Activated naive CD4-positive, alpha-beta T cell treated with anti-CD3 and anti-CD28 coated beads, Interleukin-2, amount 10 ng/mL, durations not matched to agents 7 days and 5 days (primary cell): ENCODE results near the gene FHIT.

ENCODE experiments used
- CTCF ChIA-PET: fragments of 350-600 bp; sonication (Branson Sonifier 250); formaldehyde crosslinking; loops from one replicate; lab custom pipeline; 2021; ENCODE audit warnings: antibody characterized with exemption; lab: Charles Lee
- DNase-seq: peaks from one replicate; pipeline ENCODE4 v3.0.0-alpha.2; 2020
- H3K27ac Mint-ChIP-seq: one replicate; pipeline ENCODE4 v1.8.0; 2021; ENCODE audit warnings: mild to moderate bottlenecking, moderate library complexity, mixed read lengths
- H3K27me3 Mint-ChIP-seq: one replicate; pipeline ENCODE4 v1.8.0; 2021; ENCODE audit warnings: mild to moderate bottlenecking, mixed read lengths
- H3K36me3 Mint-ChIP-seq: one replicate; pipeline ENCODE4 v1.8.0; 2021; ENCODE audit warnings: mixed read lengths
- H3K4me1 Mint-ChIP-seq: one replicate; pipeline ENCODE4 v1.8.0; 2021; ENCODE audit warnings: mixed read lengths
- H3K4me3 Mint-ChIP-seq: one replicate; pipeline ENCODE4 v1.8.0; 2021; ENCODE audit warnings: mild to moderate bottlenecking, moderate library complexity, mixed read lengths
- H3K9me3 Mint-ChIP-seq: one replicate; pipeline ENCODE4 v1.8.0; 2021; ENCODE audit warnings: mixed read lengths

The FHIT gene

GRCh38 chr3:59996056-59996455, 1255.2 kb downstream of the FHIT start:
- Mint-ChIP-seq H3K36me3 (peaks cover 88% of the 10 kb centered on the region), H3K27me3 (no peaks in the 10 kb centered on the region), H3K4me3 (no peak overlapping the region), H3K4me1 (peaks cover 88% of the 10 kb centered on the region), H3K9me3 (peaks cover 5% of the 10 kb centered on the region), H3K27ac (peak overlapping the region; percentile 28)
- DNase-seq = no peak
- CTCF ChIA-PET = interaction anchor here (1.3 kb wide), 1 partner anchor 14 kb away, joined by 5 read pairs; no protein-coding TSS in a partner anchor

- CTCF ChIA-PET = interaction anchor here (1.0 to 1.3 kb wide), 3 partner anchors 15 to 138 kb away, joined by 3 to 5 read pairs (median 4); no protein-coding TSS in a partner anchor
Measured at GRCh38 chr3:59995563-59995962, 1255.7 kb downstream of the FHIT start.

GRCh38 chr3:59994732-59995304, 1256.4 kb downstream of the FHIT start:
- Mint-ChIP-seq H3K4me3 (no peak overlapping the region), H3K27ac (peak overlapping the region; percentile 51), H3K36me3 (peaks cover 84% of the 10 kb centered on the region), H3K4me1 (peaks cover 85% of the 10 kb centered on the region), H3K27me3 (no peaks in the 10 kb centered on the region), H3K9me3 (peaks cover 1% of the 10 kb centered on the region)
- no peak for DNase-seq
- CTCF ChIA-PET = interaction anchor here (1.0 to 1.3 kb wide), 3 partner anchors 16 to 137 kb away, joined by 3 to 5 read pairs (median 4); no protein-coding TSS in a partner anchor

More at GRCh38 chr3:59995563-59995962, 1255.7 kb downstream of the FHIT start:
- no peaks in the 10 kb centered on the region for H3K27me3 Mint-ChIP-seq
- H3K9me3 Mint-ChIP-seq = peaks cover 1% of the 10 kb centered on the region
- peaks cover 86% of the 10 kb centered on the region for H3K4me1 Mint-ChIP-seq
- DNase-seq = peak; percentile 28
- H3K4me3 Mint-ChIP-seq = no peak overlapping the region
- peak overlapping the region; percentile 51 for H3K27ac Mint-ChIP-seq
- H3K36me3 Mint-ChIP-seq = peaks cover 88% of the 10 kb centered on the region

GRCh38 chr3:59992578-59992977, 1258.7 kb downstream of the FHIT start:
- Mint-ChIP-seq H3K4me3 (no peak overlapping the region), H3K36me3 (peaks cover 79% of the 10 kb centered on the region), H3K27ac (peak overlapping the region; percentile 78), H3K4me1 (peaks cover 88% of the 10 kb centered on the region), H3K27me3 (no peaks in the 10 kb centered on the region), H3K9me3 (no peaks in the 10 kb centered on the region)
- CTCF ChIA-PET = no interaction called here
- no peak for DNase-seq

- H3K4me1 Mint-ChIP-seq = peaks cover 81% of the 10 kb centered on the region
- CTCF ChIA-PET = no interaction called here
- H3K27me3 Mint-ChIP-seq = no peaks in the 10 kb centered on the region
- H3K36me3 Mint-ChIP-seq = peaks cover 71% of the 10 kb centered on the region
- H3K9me3 Mint-ChIP-seq = no peaks in the 10 kb centered on the region
- DNase-seq = no peak
- no peak overlapping the region for H3K27ac Mint-ChIP-seq
- no peak overlapping the region for H3K4me3 Mint-ChIP-seq
Measured at GRCh38 chr3:59990915-59991314, 1260.3 kb downstream of the FHIT start.

- Mint-ChIP-seq H3K4me3 (no peak overlapping the region), H3K4me1 (peaks cover 52% of the 10 kb centered on the region), H3K36me3 (peaks cover 67% of the 10 kb centered on the region), H3K27me3 (no peaks in the 10 kb centered on the region), H3K9me3 (peaks cover 13% of the 10 kb centered on the region), H3K27ac (no peak overlapping the region)
- CTCF ChIA-PET = no interaction called here
- no peak for DNase-seq
Measured at GRCh38 chr3:59982510-59982909, 1268.7 kb downstream of the FHIT start.

- H3K27me3 Mint-ChIP-seq = no peaks in the 10 kb centered on the region
- H3K9me3 Mint-ChIP-seq = peaks cover 18% of the 10 kb centered on the region
- H3K36me3 Mint-ChIP-seq = peaks cover 74% of the 10 kb centered on the region
- no peak overlapping the region for H3K4me3 Mint-ChIP-seq
- peak; percentile 28 for DNase-seq
- peaks cover 47% of the 10 kb centered on the region for H3K4me1 Mint-ChIP-seq
- CTCF ChIA-PET = no interaction called here
- no peak overlapping the region for H3K27ac Mint-ChIP-seq
Measured at GRCh38 chr3:59981377-59981776, 1269.9 kb downstream of the FHIT start.

- no peak overlapping the region for H3K4me3 Mint-ChIP-seq
- no peak for DNase-seq
- no peaks in the 10 kb centered on the region for H3K27me3 Mint-ChIP-seq
- H3K9me3 Mint-ChIP-seq = peaks cover 22% of the 10 kb centered on the region
- H3K4me1 Mint-ChIP-seq = peaks cover 43% of the 10 kb centered on the region
- H3K27ac Mint-ChIP-seq = no peak overlapping the region
- peaks cover 78% of the 10 kb centered on the region for H3K36me3 Mint-ChIP-seq
- CTCF ChIA-PET = interaction anchor here (0.6 to 1.4 kb wide), 2 partner anchors 17 to 201 kb away, joined by 3 read pairs; no protein-coding TSS in a partner anchor
Measured at GRCh38 chr3:59980576-59980975, 1270.7 kb downstream of the FHIT start.

- Mint-ChIP-seq H3K36me3 (peaks cover 77% of the 10 kb centered on the region), H3K27ac (no peak overlapping the region), H3K9me3 (peaks cover 17% of the 10 kb centered on the region), H3K4me1 (peaks cover 41% of the 10 kb centered on the region), H3K4me3 (no peak overlapping the region), H3K27me3 (no peaks in the 10 kb centered on the region)
- CTCF ChIA-PET = interaction anchor here (1.4 kb wide), 1 partner anchor 18 kb away, joined by 3 read pairs; no protein-coding TSS in a partner anchor
- DNase-seq = no peak
Measured at GRCh38 chr3:59979542-59979941, 1271.7 kb downstream of the FHIT start.

- H3K27ac Mint-ChIP-seq = no peak overlapping the region
- CTCF ChIA-PET = no interaction called here
Measured at GRCh38 chr3:59978979-59979378, 1272.3 kb downstream of the FHIT start.

GRCh38 chr3:59970796-59971195, 1280.5 kb downstream of the FHIT start:
- Mint-ChIP-seq H3K27ac (no peak overlapping the region), H3K4me1 (peaks cover under 1% of the 10 kb centered on the region)

More at GRCh38 chr3:59978979-59979378, 1272.3 kb downstream of the FHIT start:
- no peak overlapping the region for H3K4me3 Mint-ChIP-seq
- no peak for DNase-seq
- peaks cover 41% of the 10 kb centered on the region for H3K4me1 Mint-ChIP-seq
- H3K36me3 Mint-ChIP-seq = peaks cover 77% of the 10 kb centered on the region
- peaks cover 14% of the 10 kb centered on the region for H3K9me3 Mint-ChIP-seq
- no peaks in the 10 kb centered on the region for H3K27me3 Mint-ChIP-seq

GRCh38 chr3:59970376-59970775, 1280.9 kb downstream of the FHIT start:
- peaks cover 2% of the 10 kb centered on the region for H3K4me1 Mint-ChIP-seq
- no peak overlapping the region for H3K4me3 Mint-ChIP-seq
- CTCF ChIA-PET = no interaction called here
- H3K9me3 Mint-ChIP-seq = peaks cover 9% of the 10 kb centered on the region
- no peak overlapping the region for H3K27ac Mint-ChIP-seq
- no peak for DNase-seq
- peaks cover 69% of the 10 kb centered on the region for H3K36me3 Mint-ChIP-seq
- no peaks in the 10 kb centered on the region for H3K27me3 Mint-ChIP-seq

More at GRCh38 chr3:59970796-59971195, 1280.5 kb downstream of the FHIT start:
- H3K9me3 Mint-ChIP-seq = peaks cover 10% of the 10 kb centered on the region
- H3K27me3 Mint-ChIP-seq = no peaks in the 10 kb centered on the region
- no peak overlapping the region for H3K4me3 Mint-ChIP-seq
- DNase-seq = no peak
- peaks cover 72% of the 10 kb centered on the region for H3K36me3 Mint-ChIP-seq
- CTCF ChIA-PET = no interaction called here

- no peak overlapping the region for H3K4me3 Mint-ChIP-seq
- H3K27me3 Mint-ChIP-seq = no peaks in the 10 kb centered on the region
- H3K36me3 Mint-ChIP-seq = peaks cover 61% of the 10 kb centered on the region
- H3K9me3 Mint-ChIP-seq = peaks cover 8% of the 10 kb centered on the region
- DNase-seq = no peak
- H3K27ac Mint-ChIP-seq = no peak overlapping the region
- peaks cover 2% of the 10 kb centered on the region for H3K4me1 Mint-ChIP-seq
- CTCF ChIA-PET = no interaction called here
Measured at GRCh38 chr3:59968513-59969045, 1282.7 kb downstream of the FHIT start.

GRCh38 chr3:59963676-59964075, 1287.6 kb downstream of the FHIT start:
- no peaks in the 10 kb centered on the region for H3K27me3 Mint-ChIP-seq
- peaks cover 63% of the 10 kb centered on the region for H3K36me3 Mint-ChIP-seq
- no peak overlapping the region for H3K27ac Mint-ChIP-seq
- H3K4me1 Mint-ChIP-seq = peaks cover 7% of the 10 kb centered on the region
- CTCF ChIA-PET = no interaction called here
- no peak for DNase-seq
- no peak overlapping the region for H3K4me3 Mint-ChIP-seq
- H3K9me3 Mint-ChIP-seq = peaks cover 16% of the 10 kb centered on the region

- CTCF ChIA-PET = no interaction called here
- Mint-ChIP-seq H3K4me3 (no peak overlapping the region), H3K27ac (no peak overlapping the region)
Measured at GRCh38 chr3:59957150-59957549, 1294.1 kb downstream of the FHIT start.

More at GRCh38 chr3:59957150-59957549, 1294.1 kb downstream of the FHIT start:
- Mint-ChIP-seq H3K27me3 (no peaks in the 10 kb centered on the region), H3K4me1 (peaks cover 16% of the 10 kb centered on the region), H3K36me3 (peaks cover 92% of the 10 kb centered on the region), H3K9me3 (peaks cover 25% of the 10 kb centered on the region)
- no peak for DNase-seq
